H1 (cell line): ENCODE results near the gene AAMP. TPM values are rescaled to one million over a fixed set of nuclear protein-coding genes. Genes with fewer than 3 reads are reported as not detected.

Experiments used
- CTCF ChIA-PET: fragments of 300-600 bp; sonication (Branson Sonifier 250); formaldehyde crosslinking; loops from one replicate; lab custom pipeline; 2021; ENCODE audit not compliant: partially characterized antibody; lab: Charles Lee
- POLR2A ChIA-PET: fragments of 300-600 bp; sonication (Branson Sonifier 250); formaldehyde crosslinking; loops from one replicate; lab custom pipeline; 2021; ENCODE audit warnings: inconsistent platforms; ENCODE audit not compliant: partially characterized antibody; lab: Charles Lee
- DNase-seq, 2 experiments: peaks; one replicate each; pipeline versions ENCODE4 v3.0.0 to v3.0.0-alpha.2; 2010 to 2022; ENCODE audit warnings: low spot score in 2 of 2, low read depth in 1 of 2, mixed read lengths in 1 of 2
- FAIRE-seq: peaks from 2 replicates; lab custom pipeline; 2011; peaks lifted over from hg19 to GRCh38; lab: Jason Lieb, UNC
- H2AFZ ChIP-seq: 2 replicates; pipeline ENCODE4 v1.8.1; 2012; ENCODE audit warnings: low read length, inconsistent platforms
- H2AK5ac ChIP-seq: 2 replicates; pipeline ENCODE4 v1.6.1; 2013; ENCODE audit warnings: low read depth, low read length
- H2BK120ac ChIP-seq: replicated peaks from 2 replicates; pipeline ENCODE3; 2013; ENCODE audit warnings: low read depth, low read length, inconsistent platforms
- H2BK12ac ChIP-seq: 2 replicates; pipeline ENCODE4 v1.6.1; 2013; ENCODE audit warnings: low read depth, low read length
- H2BK15ac ChIP-seq: 2 replicates; pipeline ENCODE4 v1.6.1; 2013; ENCODE audit warnings: low read length
- H2BK20ac ChIP-seq: 2 replicates; pipeline ENCODE4 v1.6.1; 2013; ENCODE audit warnings: low read length
- H2BK5ac ChIP-seq: 2 replicates; pipeline ENCODE4 v1.6.1; 2013; ENCODE audit warnings: low read depth, low read length
- H3K14ac ChIP-seq: 2 replicates; pipeline ENCODE4 v1.6.1; 2013; ENCODE audit warnings: inconsistent platforms; ENCODE audit not compliant: insufficient read length
- H3K18ac ChIP-seq: 2 replicates; pipeline ENCODE4 v1.6.1; 2013; ENCODE audit warnings: low read length; ENCODE audit errors: extremely low read depth
- H3K23ac ChIP-seq: 2 replicates; pipeline ENCODE4 v1.6.1; 2013; ENCODE audit warnings: inconsistent platforms; ENCODE audit not compliant: insufficient read length
- H3K23me2 ChIP-seq: 2 replicates; pipeline ENCODE4 v1.6.1; 2013; ENCODE audit warnings: low read depth, low read length
- H3K27ac ChIP-seq: 2 replicates; pipeline ENCODE4 v1.6.1; 2011; ENCODE audit warnings: low read depth, low read length, inconsistent platforms
- H3K27me3 ChIP-seq, 4 experiments: replicated peaks in 1 of 4; 1 replicate in 1 of 4; 2 replicates in 3 of 4; pipeline versions ENCODE4 v1.6.1 to v1.8.1; 2011 to 2013; ENCODE audit warnings: low read length in 3 of 4, mild to moderate bottlenecking in 3 of 4, inconsistent platforms in 2 of 4, mixed read lengths in 2 of 4, moderate library complexity in 1 of 4; ENCODE audit not compliant: control insufficient read depth in 3 of 4, insufficient read depth in 3 of 4; ENCODE audit errors: extremely low read depth in 1 of 4
- H3K36me3 ChIP-seq, 4 experiments: 2 replicates each; pipeline versions ENCODE4 v1.6.1 to v1.8.1; 2011 to 2013; ENCODE audit warnings: mild to moderate bottlenecking in 4 of 4, low read length in 3 of 4, moderate library complexity in 2 of 4, control low read depth in 1 of 4, inconsistent platforms in 1 of 4; ENCODE audit not compliant: insufficient read depth in 4 of 4, control insufficient read depth in 2 of 4
- H3K4ac ChIP-seq: replicated peaks from 2 replicates; pipeline ENCODE3; 2013; ENCODE audit warnings: low read length, low read depth, mixed read lengths, inconsistent platforms; ENCODE audit not compliant: insufficient read length
- H3K4me1 ChIP-seq, 4 experiments: replicated peaks in 1 of 4; 1 replicate in 1 of 4; 2 replicates in 3 of 4; pipeline versions ENCODE4 v1.6.1 to v1.8.1; 2011 to 2013; ENCODE audit warnings: low read length in 3 of 4, inconsistent platforms in 2 of 4, mixed read lengths in 1 of 4; ENCODE audit not compliant: insufficient read depth in 4 of 4, control insufficient read depth in 3 of 4
- H3K4me2 ChIP-seq, 2 experiments: 2 replicates each; pipeline versions ENCODE4 v1.6.1 to v1.8.1; 2011 to 2013; ENCODE audit warnings: low read depth in 2 of 2, low read length in 2 of 2, control low read depth in 1 of 2, inconsistent platforms in 1 of 2, mild to moderate bottlenecking in 1 of 2; ENCODE audit not compliant: insufficient read depth in 1 of 2
- H3K4me3 ChIP-seq, 4 experiments: fragments of 200-600, 300-600 bp in 1 of 4; sonication (generic), shearing (Covaris generic), sonication (Bioruptor Twin) in 1 of 4; 2 replicates each; pipeline versions ENCODE4 v1.5.1 to v1.8.1; 2011 to 2016; ENCODE audit warnings: low read length in 4 of 4, low read depth in 3 of 4, control low read depth in 2 of 4, inconsistent platforms in 2 of 4, mild to moderate bottlenecking in 2 of 4, mixed read lengths in 1 of 4, moderate library complexity in 1 of 4; ENCODE audit not compliant: insufficient read depth in 2 of 4; ENCODE audit errors: extremely low read depth in 1 of 4
- H3K56ac ChIP-seq: replicated peaks from 2 replicates; pipeline ENCODE3; 2013; ENCODE audit warnings: low read depth, mild to moderate bottlenecking, mixed read lengths, low read length, inconsistent platforms; ENCODE audit not compliant: insufficient read length
- H3K79me1 ChIP-seq: 2 replicates; pipeline ENCODE4 v1.6.1; 2013; ENCODE audit warnings: low read depth, low read length, control low read depth
- H3K79me2 ChIP-seq, 2 experiments: 2 replicates each; pipeline versions ENCODE4 v1.6.1 to v1.8.1; 2012 to 2013; ENCODE audit warnings: low read length in 2 of 2, mild to moderate bottlenecking in 2 of 2, inconsistent platforms in 1 of 2; ENCODE audit not compliant: insufficient read depth in 2 of 2, control insufficient read depth in 1 of 2
- H3K9ac ChIP-seq, 4 experiments: replicated peaks in 1 of 4; 1 replicate in 1 of 4; 2 replicates in 3 of 4; pipeline versions ENCODE4 v1.6.1 to v1.8.1; 2011 to 2013; ENCODE audit warnings: low read depth in 3 of 4, low read length in 3 of 4, control low read depth in 2 of 4, mild to moderate bottlenecking in 2 of 4, moderate library complexity in 2 of 4, inconsistent platforms in 1 of 4; ENCODE audit errors: extremely low read depth in 1 of 4
- H3K9me3 ChIP-seq, 2 experiments: 2 replicates each; pipeline versions ENCODE4 v1.6.1 to v1.8.1; 2012 to 2013; ENCODE audit warnings: mild to moderate bottlenecking in 2 of 2, moderate library complexity in 2 of 2, control low read depth in 1 of 2, inconsistent platforms in 1 of 2, low read depth in 1 of 2, low read length in 1 of 2, mixed read lengths in 1 of 2; ENCODE audit not compliant: insufficient read depth in 2 of 2
- H4K20me1 ChIP-seq, 2 experiments: replicated peaks in 1 of 2; 2 replicates each; pipeline versions ENCODE3 to v1.8.1; 2011 to 2013; ENCODE audit warnings: inconsistent platforms in 2 of 2, low read length in 2 of 2, mild to moderate bottlenecking in 1 of 2; ENCODE audit not compliant: insufficient read depth in 2 of 2, control insufficient read depth in 1 of 2
- H4K5ac ChIP-seq: 2 replicates; pipeline ENCODE4 v1.6.1; 2013; ENCODE audit warnings: low read length, low read depth, mixed read lengths, inconsistent platforms; ENCODE audit not compliant: insufficient read length
- H4K8ac ChIP-seq: 2 replicates; pipeline ENCODE4 v1.8.0; 2013; ENCODE audit warnings: mild to moderate bottlenecking, moderate library complexity, low read length, inconsistent platforms; ENCODE audit not compliant: insufficient read depth; ENCODE audit errors: extremely low read depth
- H4K91ac ChIP-seq: replicated peaks from 2 replicates; pipeline ENCODE3; 2013; ENCODE audit warnings: low read length, mixed read lengths, inconsistent platforms; ENCODE audit not compliant: insufficient read length
- CEBPB ChIP-seq: IDR thresholded peaks from 2 replicates; pipeline ENCODE4 v1.6.1; 2012; ENCODE audit warnings: low read depth, low read length
- HDAC2 ChIP-seq, 2 experiments: fragments of 300-600 bp in 1 of 2; sonication (generic) in 1 of 2; IDR thresholded peaks; 2 replicates each; pipeline ENCODE4 v1.6.1; 2011 to 2012; ENCODE audit warnings: low read depth in 2 of 2, low read length in 2 of 2, mild to moderate bottlenecking in 2 of 2, moderate library complexity in 2 of 2, borderline replicate concordance in 1 of 2, inconsistent platforms in 1 of 2
- MAFK ChIP-seq: IDR thresholded peaks from 2 replicates; pipeline ENCODE4 v1.6.1; 2012; ENCODE audit warnings: low read depth, mild to moderate bottlenecking, improper control_type of control experiment, low read length
- SIN3A ChIP-seq, 2 experiments: IDR thresholded peaks in 1 of 2; conservative IDR thresholded peaks in 1 of 2; 2 replicates each; pipeline ENCODE4 v1.6.1; 2011 to 2012; ENCODE audit warnings: low read length in 2 of 2, improper control_type of control experiment in 1 of 2, low read depth in 1 of 2, mild to moderate bottlenecking in 1 of 2
- WGBS, 2 experiments: shearing (Covaris generic) in 1 of 2; methylation state at CpG; one replicate each; pipeline versions ENCODE4 v1.1.6 to v1.1.7; 2013 to 2015; ENCODE audit warnings: low lambda C conversion rate in 2 of 2, mixed read lengths in 2 of 2, inconsistent platforms in 1 of 2, low coverage in 1 of 2, missing lambda C conversion rate in 1 of 2; ENCODE audit not compliant: insufficient replicate concordance in 2 of 2, insufficient coverage in 1 of 2, insufficient read length in 1 of 2; ENCODE audit errors: extremely low coverage in 1 of 2, missing lambda C conversion rate in 1 of 2; 5-methylcytosine and 5-hydroxymethylcytosine counted together
- polyA plus RNA-seq, 7 experiments: library from polyadenylated mRNA; depleted of rRNA in 3 of 7; stranded (reverse) in 5 of 7; unstranded in 2 of 7; fragments of >200 nt in 5 of 7; fragments of 200-250 nt in 2 of 7; gene quantifications; 1 replicate in 5 of 7; 2 replicates in 1 of 7; 4 replicates in 1 of 7; pipeline versions ENCODE4 v1.2.1 to v1.2.3, GENCODE V29; 2011 to 2013; ENCODE audit warnings: missing spikeins in 2 of 7, mixed read lengths in 2 of 7
- total RNA-seq: library from RNA; stranded (reverse); fragmentation: NEBNext Ultra II Directional; extraction: Animal tissue kit (Norgen Biotek cat#: 25700); gene quantifications from 2 replicates; pipeline ENCODE4 v1.2.1, GENCODE V29; 2021

Gene AAMP
- total and polyA plus RNA-seq, 2 of the 8 experiments (the other 6 are each of a cell fraction or from before 2014, with no cell fraction given), result 119 to 125 TPM

DNA sequence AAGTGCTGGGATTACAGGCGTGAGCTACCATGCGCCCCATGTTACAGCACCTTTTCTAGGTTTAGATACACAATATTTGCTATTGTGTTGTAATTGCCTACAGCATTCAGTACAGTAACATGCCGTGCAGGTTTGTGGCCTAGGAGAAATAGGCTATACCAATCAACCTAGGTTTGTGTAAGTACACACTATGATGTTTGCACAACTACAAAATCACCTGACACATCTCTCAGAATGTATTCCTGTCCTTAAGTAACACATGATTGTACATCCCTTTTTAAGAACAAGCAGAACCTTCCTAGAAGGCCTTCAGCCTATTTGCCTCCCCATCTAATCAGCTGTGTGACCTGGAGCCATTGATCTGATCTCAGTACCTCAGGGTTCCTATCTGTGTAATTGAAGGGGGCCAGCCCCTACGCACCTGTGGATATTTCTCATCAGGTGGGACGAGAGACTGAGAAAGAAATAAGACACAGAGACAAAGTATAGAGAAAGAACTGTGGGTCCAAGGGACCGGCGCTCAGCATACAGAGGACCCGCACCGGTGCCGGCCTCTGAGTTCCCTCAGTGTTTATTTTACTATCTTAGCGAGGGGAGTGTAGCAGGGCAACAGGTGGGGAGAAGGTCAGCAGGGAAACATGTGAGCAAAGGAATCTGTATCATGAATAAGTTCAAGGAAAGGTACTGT is 41.1 kb upstream of the AAMP start:
- H3K18ac ChIP-seq, result no peak overlapping the region
- 93% methylated on average over 11 of the region's 11 CpGs; no CpG with 5 or more reads in 1 of the 2 experiments for WGBS, 2 experiments
- H3K79me1 ChIP-seq, result no peaks in the 10 kb centered on the region
- H3K14ac ChIP-seq, result no peak overlapping the region
- no peaks in the 10 kb centered on the region for H3K27me3 ChIP-seq
- H3K4me3 ChIP-seq, result no peak overlapping the region
- H3K56ac ChIP-seq, result no peak overlapping the region
- H3K4ac ChIP-seq, result no peak overlapping the region
- FAIRE-seq, result no peak
- no peak overlapping the region for H3K9ac ChIP-seq
- no peak overlapping the region for H3K23ac ChIP-seq
- H2BK120ac ChIP-seq, result no peak overlapping the region
- no peak overlapping the region for H4K91ac ChIP-seq
- no peak overlapping the region for H2BK12ac ChIP-seq
- no peak overlapping the region for H2BK5ac ChIP-seq
- H3K4me2 ChIP-seq, result no peak overlapping the region
- H3K23me2 ChIP-seq, result no peaks in the 10 kb centered on the region
- H3K36me3 ChIP-seq, result no peaks in the 10 kb centered on the region
- H2BK20ac ChIP-seq, result no peak overlapping the region
- H3K9me3 ChIP-seq, result no peaks in the 10 kb centered on the region
- ChIA-PET POLR2A (no interaction called here), CTCF (interaction anchor here (0.6 to 1.8 kb wide), 4 partner anchors 9 to 45 kb away, joined by 3 to 10 read pairs (median 4); no protein-coding TSS in a partner anchor)
- H2BK15ac ChIP-seq, result no peak overlapping the region
- no peak overlapping the region for H2AK5ac ChIP-seq
- H3K27ac ChIP-seq, result no peak overlapping the region
- DNase-seq, result no peak
- H4K20me1 ChIP-seq, result no peaks in the 10 kb centered on the region
- H4K8ac ChIP-seq, result no peak overlapping the region
- H3K4me1 ChIP-seq, result no peaks in the 10 kb centered on the region
- H4K5ac ChIP-seq, result no peak overlapping the region
- no peaks in the 10 kb centered on the region for H3K79me2 ChIP-seq
- no peak overlapping the region for H2AFZ ChIP-seq
- no peak for TF ChIP-seq HDAC2 (IDR thresholded peaks at IDR 0.05; ENCODE audit: borderline replicate concordance in 1 of 2, low read depth in 2 of 2, low read length in 2 of 2)
- TF ChIP-seq MAFK, result no peak
- no peak for TF ChIP-seq SIN3A (conservative IDR thresholded peaks at IDR 0.05 in 1 of 2, IDR thresholded peaks at IDR 0.05 in 1 of 2; ENCODE audit: low read depth in 1 of 2, low read length in 2 of 2)
- no peak for TF ChIP-seq CEBPB
